NCI-H1417 (cell line): ENCODE measurements around the gene TKTL2.

Source experiments
- DNase-seq, 3 experiments: peaks; one replicate each; lab custom pipeline; 2025; lab: John Stamatoyannopoulos, UW

TKTL2 gene

GRCh38 chr4:163473576-163473975 is at the start of gene TKTL2:
Gene TKTL2, minus strand, starts transcription at chr4:163473754. Its CDS starts 20 bp downstream, at chr4:163473734.
- no peak for DNase-seq

DNA sequence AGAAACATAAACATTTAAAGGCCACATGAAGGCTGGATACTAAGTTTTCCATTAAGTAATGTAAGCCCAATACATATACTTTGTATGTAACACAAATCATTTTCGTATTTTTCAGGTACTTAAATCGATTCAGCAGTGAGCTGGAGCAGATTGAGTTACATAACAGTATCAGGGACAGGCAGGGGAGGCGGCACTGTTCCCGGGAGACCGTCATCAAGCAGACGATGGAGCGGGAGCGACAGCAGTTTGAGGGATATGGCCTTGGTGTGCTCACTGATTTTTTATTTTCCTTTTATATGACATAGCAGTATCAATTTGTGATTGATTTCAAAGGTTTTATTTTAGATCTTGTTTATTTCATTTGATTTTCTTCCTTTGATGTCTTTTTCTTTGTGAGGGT is 41.6 kb upstream of the TKTL2 start:
- no peak for DNase-seq

DNA sequence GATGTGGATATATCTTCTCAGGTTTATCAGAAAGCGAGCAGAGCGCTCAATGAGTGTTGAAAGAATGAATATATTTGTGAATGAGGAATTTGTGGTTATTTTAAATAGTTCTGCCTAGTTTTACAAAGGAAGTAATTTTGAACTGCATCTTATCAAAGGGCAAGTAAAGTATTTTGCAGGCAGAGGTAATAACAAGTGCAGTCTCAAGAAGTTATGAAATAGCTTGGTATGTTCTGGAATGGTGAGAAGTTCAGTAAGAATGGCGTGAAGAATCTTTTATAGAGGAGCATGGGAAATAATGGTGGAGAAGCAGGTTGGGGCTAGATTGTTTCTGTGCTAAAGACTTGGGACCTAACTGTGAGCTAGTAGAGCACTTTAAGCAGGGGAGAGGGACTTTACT is 31.8 kb upstream of the TKTL2 start:
- DNase-seq = no peak

GRCh38 chr4:163500586-163500985 is 27.0 kb upstream of the TKTL2 start:
- DNase-seq = no peak

GRCh38 chr4:163495900-163496299 is 22.3 kb upstream of the TKTL2 start:
- DNase-seq = no peak

DNA sequence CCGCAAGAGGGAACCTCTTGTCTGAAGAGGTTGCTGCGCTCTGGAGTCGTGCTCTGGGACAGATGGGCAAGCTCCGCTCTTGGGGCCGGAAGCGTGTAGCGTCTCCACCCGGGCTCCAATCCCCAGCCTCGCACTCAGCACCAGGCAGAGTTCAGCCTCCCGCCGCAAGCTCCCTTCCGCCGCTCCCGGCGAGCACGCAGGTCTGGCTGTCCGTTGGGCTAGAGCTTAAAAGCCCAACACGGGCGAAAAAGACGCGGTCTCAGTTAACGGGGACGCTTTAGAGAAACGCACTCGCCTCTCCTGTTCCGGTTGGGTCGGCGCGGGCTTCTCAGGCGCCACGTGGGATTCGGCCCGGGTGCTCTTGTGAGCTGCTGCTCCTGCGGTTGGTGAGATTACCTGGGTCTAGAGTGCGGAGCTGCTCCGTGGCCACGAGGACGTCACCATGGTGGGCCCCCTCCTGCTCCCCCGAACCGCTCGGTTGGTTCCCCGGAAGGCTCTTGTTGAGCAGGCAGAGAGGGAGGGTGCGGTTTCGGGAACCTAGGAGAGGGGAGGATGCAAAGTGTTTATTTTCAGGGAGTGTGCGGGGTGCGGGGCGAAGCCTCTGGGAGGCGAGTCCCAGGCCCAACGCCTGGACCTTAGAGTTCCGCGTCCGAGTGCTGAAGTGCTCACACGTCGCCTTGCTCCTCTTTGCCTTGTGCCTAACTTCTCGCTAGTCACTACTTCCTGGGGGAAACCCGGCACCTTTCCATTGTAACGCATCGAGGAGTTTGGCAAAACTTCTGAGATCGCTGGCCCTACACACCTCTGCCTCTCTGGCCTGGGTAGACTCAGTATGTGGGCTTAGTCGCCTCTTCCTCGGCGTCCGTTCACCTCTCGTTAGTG is 21.0 kb upstream of the TKTL2 start, which contains the start of gene TMA16:
TMA16 (plus strand) TSS at position 331 of the 882 bp plus-strand sequence; CDS start at position 443, 112 bp downstream.
- peak; percentile 80 to 97 (median 94) for DNase-seq

DNA sequence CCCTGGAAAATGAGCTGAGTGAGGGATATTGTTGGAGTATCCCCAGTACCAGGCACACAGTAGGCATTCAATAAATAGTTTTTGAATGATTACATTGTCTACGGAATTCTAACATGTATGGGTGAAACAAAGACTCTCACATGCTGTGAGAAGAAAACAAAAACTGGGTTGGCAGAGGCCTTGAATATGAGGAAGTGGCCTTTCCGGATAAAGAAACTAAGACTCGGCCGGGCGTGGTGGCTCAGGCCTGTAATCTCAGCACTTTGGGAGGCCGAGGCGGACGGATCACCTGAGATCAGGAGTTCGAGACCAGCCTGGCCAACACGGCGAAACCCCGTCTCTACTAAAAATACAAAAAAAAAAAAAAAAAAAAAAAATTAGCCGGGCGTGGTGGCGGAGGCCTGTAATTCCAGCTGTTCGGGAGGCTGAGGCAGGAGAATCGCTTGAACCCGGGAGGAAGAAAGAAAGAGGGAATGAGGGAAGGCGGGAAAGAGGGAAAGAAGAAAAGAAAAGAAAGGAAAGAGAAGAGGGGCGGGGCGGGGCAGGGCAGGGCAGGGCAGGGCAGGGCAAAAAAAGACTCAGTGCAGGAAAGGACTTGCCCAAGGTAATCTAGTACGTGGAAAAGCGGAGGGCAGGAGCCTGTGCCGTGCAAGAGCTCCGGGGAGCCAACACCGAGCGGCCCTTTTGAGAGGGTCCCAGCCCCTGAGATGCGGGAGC is 20.2 kb upstream of the TKTL2 start:
- DNase-seq = no peak

DNA sequence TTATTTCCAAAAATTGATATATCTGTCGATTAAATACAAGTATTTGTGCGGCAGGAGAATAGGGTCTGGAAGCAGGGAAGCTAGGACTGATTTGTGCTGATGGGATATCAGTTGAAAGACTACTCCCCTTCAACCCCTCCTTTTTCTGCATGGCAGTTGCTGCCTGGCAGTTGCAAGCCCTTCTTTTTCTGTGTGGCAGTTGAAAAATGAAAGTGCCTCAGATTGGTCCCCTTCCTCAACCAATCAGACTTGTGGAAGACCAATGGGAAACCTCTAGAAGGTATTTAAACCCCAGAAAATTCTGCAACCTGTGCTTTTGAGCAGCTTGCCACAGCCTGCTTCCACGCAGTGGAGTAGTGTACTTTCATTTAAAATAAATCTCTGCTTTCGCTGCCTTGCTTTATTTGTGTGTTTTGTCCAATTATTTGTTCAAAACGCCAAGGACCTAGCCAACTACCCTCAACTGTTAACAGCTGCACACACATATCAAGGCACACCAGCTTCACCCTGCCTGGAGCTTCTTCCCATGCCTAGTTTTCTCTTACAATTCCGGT is 19.5 kb upstream of the TKTL2 start:
- DNase-seq = no peak

DNA sequence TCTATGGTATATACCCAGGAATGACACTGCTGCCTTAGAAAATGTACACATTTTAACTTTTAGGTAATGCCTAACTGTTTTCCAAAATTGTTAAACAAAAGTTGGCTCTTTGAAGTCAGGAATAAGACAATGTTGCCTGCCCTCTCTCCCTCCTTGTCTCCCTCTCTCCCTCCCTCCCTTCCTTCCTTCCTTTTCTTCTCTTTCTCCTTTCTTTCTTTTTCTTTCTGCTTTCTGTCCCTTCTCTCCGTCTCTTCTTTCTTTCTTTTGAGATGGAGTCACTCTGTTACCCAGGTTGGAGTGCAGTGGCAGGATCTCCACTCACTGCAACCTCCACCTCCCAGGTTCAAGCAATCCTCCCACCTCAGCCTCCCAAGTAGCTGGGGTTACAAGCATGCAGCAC is 16.4 kb upstream of the TKTL2 start:
- no peak for DNase-seq

DNA sequence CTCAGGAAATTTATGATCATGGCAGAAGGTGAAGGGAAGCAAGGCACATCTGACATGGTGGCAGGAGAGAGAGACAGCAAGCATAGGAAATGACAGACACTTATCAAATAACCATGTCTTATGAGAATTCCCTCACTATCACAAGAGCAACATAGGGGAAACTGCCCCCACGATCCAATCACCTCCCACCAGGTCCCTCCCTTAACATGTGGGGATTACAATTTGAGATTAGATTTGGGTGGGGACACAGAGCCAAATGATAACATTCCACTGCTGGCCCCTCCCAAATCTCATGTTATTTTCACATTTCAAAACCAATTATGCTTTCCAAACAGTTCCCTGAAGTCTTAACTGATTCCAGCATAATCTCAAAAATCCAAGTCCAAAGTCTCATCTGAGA is 12.8 kb upstream of the TKTL2 start:
- no peak for DNase-seq

- DNase-seq = no peak
Measured at GRCh38 chr4:163485589-163485988, 12.0 kb upstream of the TKTL2 start.

GRCh38 chr4:163484906-163485305 is 11.4 kb upstream of the TKTL2 start:
- peak; percentile 9 to 72 (median 27) for DNase-seq

GRCh38 chr4:163482190-163482589 is 8.6 kb upstream of the TKTL2 start:
- DNase-seq = no peak

DNA sequence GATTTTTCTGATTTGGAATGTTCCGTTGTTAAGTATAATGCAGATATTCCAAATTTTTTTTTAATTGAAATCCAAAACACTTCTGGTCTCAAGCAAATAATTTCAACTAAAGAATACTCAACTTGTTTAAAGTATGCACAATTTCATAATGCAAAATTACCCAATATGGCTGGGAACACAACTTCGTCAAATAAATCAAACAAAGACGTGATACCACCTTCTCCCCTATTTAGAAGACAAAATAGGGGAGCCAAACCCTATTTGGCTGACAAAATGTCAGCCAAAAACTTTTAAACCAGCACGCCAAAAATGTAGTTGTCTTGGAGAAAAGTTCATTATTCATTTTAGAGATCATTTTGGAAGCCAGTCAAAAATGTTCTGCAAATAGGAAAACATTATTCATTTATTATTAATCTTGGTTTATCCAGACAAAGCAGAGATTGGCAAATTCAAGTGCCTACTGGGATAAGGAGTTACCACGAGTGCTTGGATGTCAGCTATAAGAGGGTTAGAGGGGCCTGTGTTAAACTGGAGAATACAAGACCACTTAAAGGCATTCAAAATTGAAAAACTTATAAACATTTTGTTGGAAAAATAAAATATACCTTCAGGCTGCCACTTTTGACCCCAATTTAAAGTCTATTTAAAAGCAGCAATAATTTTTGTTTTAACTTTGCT is 3.3 kb upstream of the TKTL2 start:
- DNase-seq = no peak

DNA sequence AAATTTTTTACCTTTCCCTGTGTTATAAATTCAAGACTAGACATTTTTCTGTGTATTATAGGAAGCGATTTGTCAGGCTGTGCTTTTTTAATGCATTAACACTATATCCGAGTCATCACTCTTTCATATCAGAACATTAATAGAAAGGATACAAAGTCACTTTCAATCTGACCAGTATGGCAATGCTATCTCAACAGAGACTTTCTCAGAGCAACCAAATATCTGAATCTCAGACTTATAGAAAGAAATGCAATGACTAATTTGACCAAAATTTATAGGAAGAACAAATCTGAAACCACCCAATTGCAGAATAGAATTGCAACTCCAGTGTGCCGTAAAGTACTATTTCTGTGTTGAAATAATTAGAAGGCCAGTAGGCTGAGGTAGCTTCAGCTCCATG is 473 bp upstream of the TKTL2 start:
- DNase-seq = no peak

DNA sequence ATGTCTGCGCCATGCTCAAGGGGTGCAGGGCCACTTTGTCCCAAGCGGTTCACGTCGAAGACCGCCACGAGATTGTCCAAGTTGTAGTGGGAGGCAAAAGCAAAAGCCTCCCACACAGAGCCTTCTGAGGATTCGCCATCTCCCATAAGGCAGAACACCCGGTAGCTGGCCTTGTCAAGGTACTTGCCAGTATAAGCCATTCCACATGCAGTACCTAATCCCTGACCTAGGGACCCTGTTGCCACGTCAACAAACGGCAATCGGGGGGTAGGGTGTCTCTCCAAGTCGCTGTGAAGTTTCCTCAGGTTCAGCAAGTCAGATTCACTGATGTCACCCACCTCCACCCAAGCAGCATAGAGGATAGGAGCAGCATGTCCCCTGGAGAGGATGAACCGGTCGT is 424 bp downstream of the TKTL2 start:
- no peak for DNase-seq

GRCh38 chr4:163470391-163470790 is 3.2 kb downstream of the TKTL2 start:
- no peak for DNase-seq

DNA sequence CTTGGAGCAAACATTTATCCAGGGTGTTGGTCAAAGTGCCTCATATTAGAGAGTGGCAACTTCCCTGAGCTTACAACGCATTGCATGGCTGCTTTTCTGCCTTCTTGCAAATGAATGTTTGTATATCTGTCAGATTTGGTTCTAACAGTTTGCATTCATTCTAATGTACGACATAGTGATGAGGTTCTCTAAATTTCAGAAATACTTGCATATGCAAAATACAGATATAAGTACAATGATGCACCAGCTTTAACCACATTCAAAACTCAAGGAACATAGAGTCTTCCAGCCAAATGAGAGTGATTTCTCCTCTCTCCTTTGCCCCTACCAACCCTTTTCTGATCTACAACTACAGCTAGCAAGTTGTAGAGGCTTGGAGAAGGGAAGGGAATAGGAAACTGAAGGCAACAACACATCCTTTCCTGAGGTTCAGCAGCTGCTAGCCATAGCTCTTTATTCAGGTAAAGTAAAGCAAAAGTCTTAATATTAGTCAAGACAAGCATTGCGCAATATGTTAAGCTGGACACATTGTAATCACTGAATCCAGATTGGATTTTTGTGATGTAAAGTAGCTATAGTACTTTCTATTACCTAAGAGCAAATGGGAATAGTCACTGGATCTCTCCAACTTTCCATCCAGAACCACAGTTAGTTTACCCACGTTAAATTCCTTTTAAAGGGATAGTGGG is 6.3 kb downstream of the TKTL2 start:
- no peak for DNase-seq

DNA sequence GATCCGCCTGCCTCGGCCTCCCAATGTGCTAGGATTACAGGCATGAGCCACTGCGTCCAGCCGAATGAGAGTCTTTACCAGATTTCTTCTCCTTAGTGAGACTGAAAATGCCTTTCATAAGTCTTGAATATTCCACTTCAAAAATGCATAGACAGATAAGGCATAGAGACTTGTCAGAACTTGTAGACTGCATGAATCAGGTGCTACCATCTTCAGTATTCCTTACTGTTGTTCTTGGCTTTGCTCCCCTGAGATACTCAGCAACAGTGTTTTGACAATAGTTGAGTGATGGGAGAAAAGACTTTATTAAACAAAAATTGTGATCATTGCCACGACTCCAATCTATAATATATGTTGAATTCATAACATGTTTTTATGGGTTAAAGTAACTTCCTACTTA is 11.0 kb downstream of the TKTL2 start:
- no peak for DNase-seq

DNA sequence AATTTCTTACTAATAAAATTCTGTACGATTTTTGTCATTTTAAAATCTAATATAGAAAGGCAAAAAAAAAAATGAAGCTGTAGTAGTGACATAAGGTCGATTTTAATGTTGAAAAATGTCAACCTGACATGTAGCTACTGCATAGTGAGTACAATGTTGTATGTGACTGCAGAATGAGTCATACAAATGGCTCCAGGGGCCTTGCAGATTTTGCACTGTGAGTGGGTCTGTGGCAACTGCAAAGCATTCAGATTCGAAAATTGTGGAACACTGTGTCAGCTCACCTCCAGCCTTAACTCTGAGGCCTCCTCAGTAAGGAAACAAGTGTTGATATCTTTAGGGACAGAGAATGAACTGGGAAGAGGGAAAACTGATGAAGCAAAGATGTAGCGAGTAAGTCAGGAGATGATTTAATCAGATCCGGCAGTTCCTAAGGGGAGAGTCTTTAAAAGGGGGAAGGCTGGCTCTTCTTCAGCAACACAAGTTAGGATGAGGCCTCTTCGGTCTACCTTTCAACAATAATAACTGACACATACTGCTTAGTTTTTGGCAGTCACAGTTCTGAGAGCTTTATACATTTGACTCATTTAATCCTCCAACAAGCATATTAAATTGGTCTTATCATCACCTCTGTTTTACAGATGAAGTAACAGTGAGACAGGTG is 24.9 kb downstream of the TKTL2 start:
- no peak for DNase-seq

DNA sequence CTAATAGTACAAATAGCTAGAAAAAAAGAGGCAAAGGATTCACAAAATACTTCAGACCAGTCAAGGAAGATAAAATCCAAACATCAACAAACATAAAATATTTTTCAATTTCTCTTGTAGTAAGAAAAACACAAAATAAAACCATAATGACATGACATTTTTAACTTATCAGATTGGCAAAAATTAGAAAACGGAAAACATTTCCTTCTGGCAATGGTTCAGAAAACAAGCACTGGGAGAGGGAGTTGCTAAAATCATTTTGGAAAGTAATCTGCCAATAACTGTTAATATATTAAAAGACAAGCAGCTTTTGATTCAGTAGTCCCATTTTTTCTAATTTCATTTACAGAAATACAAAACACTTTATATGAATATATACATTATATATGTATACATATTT is 26.1 kb downstream of the TKTL2 start:
- DNase-seq = no peak
